Keratinocyte (primary cell): Measurements from ENCODE around the gene ZNF521. TPM values are rescaled to one million over a fixed set of nuclear protein-coding genes. Genes with fewer than 3 reads are reported as not detected.

Source experiments
- DNase-seq: peaks from one replicate; pipeline ENCODE4 v3.0.0-alpha.2; 2011; ENCODE audit warnings: low read depth, missing footprints, low spot score
- FAIRE-seq: peaks from 2 replicates; lab custom pipeline; 2011; peaks lifted over from hg19 to GRCh38; lab: Jason Lieb, UNC
- H2AFZ ChIP-seq: 2 replicates; pipeline ENCODE4 v1.6.0; 2012; ENCODE audit warnings: low read length, control low read depth, inconsistent platforms; ENCODE audit not compliant: control insufficient read depth
- H3K27ac ChIP-seq: 2 replicates; pipeline ENCODE4 v1.5.1; 2011; ENCODE audit warnings: low read length; ENCODE audit not compliant: control insufficient read depth, insufficient read depth
- H3K27me3 ChIP-seq: 3 replicates; pipeline ENCODE4 v1.6.0; 2011; ENCODE audit warnings: low read length; ENCODE audit not compliant: control insufficient read depth, insufficient read depth; ENCODE audit errors: extremely low read depth
- H3K36me3 ChIP-seq, 2 experiments: 2 replicates in 1 of 2; 3 replicates in 1 of 2; pipeline ENCODE4 v1.5.1; 2011; ENCODE audit warnings: low read length in 2 of 2, mild to moderate bottlenecking in 1 of 2; ENCODE audit not compliant: control insufficient read depth in 2 of 2, insufficient read depth in 2 of 2; ENCODE audit errors: extremely low read depth in 1 of 2
- H3K4me1 ChIP-seq: 3 replicates; pipeline ENCODE4 v1.5.1; 2011; ENCODE audit warnings: low read length; ENCODE audit not compliant: control insufficient read depth, insufficient read depth; ENCODE audit errors: extremely low read depth
- H3K4me2 ChIP-seq: 3 replicates; pipeline ENCODE4 v1.6.0; 2011; ENCODE audit warnings: low read depth, low read length; ENCODE audit not compliant: control insufficient read depth, insufficient read depth; ENCODE audit errors: extremely low read depth
- H3K4me3 ChIP-seq, 3 experiments: fragments of 200-600 bp in 1 of 3; sonication (generic) in 1 of 3; 2 replicates in 2 of 3; 3 replicates in 1 of 3; pipeline ENCODE4 v1.5.1; 2011 to 2016; ENCODE audit warnings: low read length in 3 of 3, mild to moderate bottlenecking in 3 of 3, control low read depth in 2 of 3, inconsistent platforms in 1 of 3, low read depth in 1 of 3, mixed read lengths in 1 of 3, mixed run types in 1 of 3, moderate library complexity in 1 of 3; ENCODE audit not compliant: control insufficient read depth in 2 of 3, insufficient read depth in 2 of 3; ENCODE audit errors: extremely low read depth in 1 of 3
- H3K79me2 ChIP-seq: 2 replicates; pipeline ENCODE4 v1.6.0; 2012; ENCODE audit warnings: low read length; ENCODE audit not compliant: control insufficient read depth, insufficient read depth
- H3K9ac ChIP-seq: 3 replicates; pipeline ENCODE4 v1.6.0; 2011; ENCODE audit warnings: low read length; ENCODE audit not compliant: control insufficient read depth, insufficient read depth; ENCODE audit errors: extremely low read depth
- H3K9me1 ChIP-seq: 3 replicates; pipeline ENCODE4 v1.6.0; 2011; ENCODE audit warnings: low read length; ENCODE audit not compliant: control insufficient read depth, insufficient read depth; ENCODE audit errors: extremely low read depth
- H3K9me3 ChIP-seq: 2 replicates; pipeline ENCODE4 v1.5.1; 2012; ENCODE audit warnings: low read depth, low read length; ENCODE audit not compliant: control insufficient read depth
- H4K20me1 ChIP-seq: 3 replicates; pipeline ENCODE4 v1.6.0; 2011; ENCODE audit warnings: low read length; ENCODE audit not compliant: control insufficient read depth, insufficient read depth; ENCODE audit errors: extremely low read depth
- EZH2 ChIP-seq: IDR thresholded peaks from one replicate; pipeline ENCODE4 v1.6.1; 2012; ENCODE audit warnings: inconsistent platforms, mild to moderate bottlenecking, low read length, moderate library complexity
- dilution Hi-C: fragments of 300-500 bp; cut with MboI; formaldehyde crosslinking; loops from one replicate; pipeline ENCODE4 v1.7.0; 2020; ENCODE audit warnings: low sequenced_read_pairs; ENCODE audit not compliant: extremely low pct_ligation_motif_present
- polyA plus RNA-seq, 5 experiments: library from polyadenylated mRNA; depleted of rRNA in 3 of 5; stranded (reverse) in 3 of 5; stranded (forward) in 1 of 5; unstranded in 1 of 5; fragments of >200 nt; gene quantifications; 1 replicate in 1 of 5; 2 replicates in 3 of 5; 3 replicates in 1 of 5; pipeline versions ENCODE4 v1.2.1 to v1.2.3, GENCODE V29; 2011 to 2012; ENCODE audit warnings: missing spikeins in 2 of 5, low read depth in 1 of 5, low replicate concordance in 1 of 5
- TF ChIP-seq, protein P1 (sequence below), 3 experiments: IDR thresholded peaks in 1 of 3; conservative IDR thresholded peaks in 1 of 3; optimal IDR thresholded peaks in 1 of 3; 2 replicates in 2 of 3; 3 replicates in 1 of 3; pipeline versions ENCODE3 to v1.5.1; 2011; ENCODE audit warnings: low read length in 3 of 3, mild to moderate bottlenecking in 3 of 3, moderate library complexity in 2 of 3, control low read depth in 1 of 3, inconsistent platforms in 1 of 3; ENCODE audit not compliant: insufficient read depth in 2 of 3; ENCODE audit errors: extremely low read depth in 1 of 3

Gene ZNF521
- polyA plus RNA-seq, 1 donor (not counting 4 experiments of a cell fraction or from before 2014, with no cell fraction given) = 0.07 TPM

DNA sequence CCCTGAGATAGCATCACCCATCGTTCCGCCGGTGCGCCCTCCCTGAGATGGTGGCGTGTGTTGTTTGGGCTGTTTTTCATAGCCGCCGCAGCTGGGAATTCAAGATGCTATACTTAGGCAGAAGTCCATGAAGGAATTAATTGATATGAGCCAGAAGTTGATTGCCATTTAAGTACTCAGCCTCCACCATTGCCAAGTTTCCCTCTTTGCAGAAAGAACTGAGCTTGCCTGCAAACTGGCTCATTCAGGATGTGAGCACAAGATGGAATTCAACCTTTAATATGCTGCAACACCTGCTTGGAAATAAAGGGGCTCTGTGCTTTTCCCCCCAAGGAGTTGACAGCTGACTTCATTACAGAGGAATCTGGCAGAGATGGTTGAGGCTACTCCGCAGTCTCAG is 295.5 kb downstream of the ZNF521 start:
- DNase-seq (no peak), FAIRE-seq (no peak)
- Histone ChIP-seq H3K36me3 (no peaks in the 10 kb centered on the region), H3K4me3 (no peak overlapping the region), H3K27me3 (no peaks in the 10 kb centered on the region), H3K9ac (no peak overlapping the region), H3K9me1 (no peaks in the 10 kb centered on the region), H3K4me1 (peaks cover 7% of the 10 kb centered on the region), H2AFZ (no peak overlapping the region), H3K79me2 (no peaks in the 10 kb centered on the region), H3K4me2 (no peak overlapping the region), H3K9me3 (no peaks in the 10 kb centered on the region), H4K20me1 (no peaks in the 10 kb centered on the region), H3K27ac (no peak overlapping the region)
- dilution Hi-C loops = no loop called here
- TF ChIP-seq EZH2 = no peak
- TF ChIP-seq, protein P1, sequence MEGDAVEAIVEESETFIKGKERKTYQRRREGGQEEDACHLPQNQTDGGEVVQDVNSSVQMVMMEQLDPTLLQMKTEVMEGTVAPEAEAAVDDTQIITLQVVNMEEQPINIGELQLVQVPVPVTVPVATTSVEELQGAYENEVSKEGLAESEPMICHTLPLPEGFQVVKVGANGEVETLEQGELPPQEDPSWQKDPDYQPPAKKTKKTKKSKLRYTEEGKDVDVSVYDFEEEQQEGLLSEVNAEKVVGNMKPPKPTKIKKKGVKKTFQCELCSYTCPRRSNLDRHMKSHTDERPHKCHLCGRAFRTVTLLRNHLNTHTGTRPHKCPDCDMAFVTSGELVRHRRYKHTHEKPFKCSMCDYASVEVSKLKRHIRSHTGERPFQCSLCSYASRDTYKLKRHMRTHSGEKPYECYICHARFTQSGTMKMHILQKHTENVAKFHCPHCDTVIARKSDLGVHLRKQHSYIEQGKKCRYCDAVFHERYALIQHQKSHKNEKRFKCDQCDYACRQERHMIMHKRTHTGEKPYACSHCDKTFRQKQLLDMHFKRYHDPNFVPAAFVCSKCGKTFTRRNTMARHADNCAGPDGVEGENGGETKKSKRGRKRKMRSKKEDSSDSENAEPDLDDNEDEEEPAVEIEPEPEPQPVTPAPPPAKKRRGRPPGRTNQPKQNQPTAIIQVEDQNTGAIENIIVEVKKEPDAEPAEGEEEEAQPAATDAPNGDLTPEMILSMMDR (optimal IDR thresholded peaks at IDR 0.05 in 1 of 3, IDR thresholded peaks at IDR 0.05 in 1 of 3, conservative IDR thresholded peaks at IDR 0.05 in 1 of 3; ENCODE audit: extremely low read depth in 1 of 3, insufficient read depth in 2 of 3, low read length in 3 of 3) = no peak

DNA sequence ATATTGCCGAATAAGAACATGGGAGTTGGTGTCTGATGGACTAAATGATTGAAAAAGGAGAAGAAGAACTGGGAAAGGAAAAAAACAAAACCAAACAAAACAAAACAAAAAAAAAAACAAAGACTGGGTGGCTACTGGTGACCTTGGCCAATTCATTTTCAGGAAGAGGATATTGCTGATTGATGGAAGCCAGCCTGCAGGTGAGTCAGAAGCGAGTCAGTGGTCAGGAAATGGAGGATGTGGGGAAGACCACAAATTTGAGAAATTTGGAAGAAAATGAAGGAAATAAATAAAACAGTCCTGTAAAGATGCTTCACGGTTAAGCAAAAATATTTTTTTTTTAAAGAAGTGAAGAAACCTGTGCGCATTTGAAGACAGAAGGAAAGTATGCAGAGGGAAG is 296.9 kb downstream of the ZNF521 start:
- no peak overlapping the region for H3K9ac ChIP-seq
- DNase-seq (no peak), FAIRE-seq (no peak)
- H3K4me2 ChIP-seq = no peak overlapping the region
- H3K4me3 ChIP-seq = no peak overlapping the region
- TF ChIP-seq, protein P1 (optimal IDR thresholded peaks at IDR 0.05 in 1 of 3, IDR thresholded peaks at IDR 0.05 in 1 of 3, conservative IDR thresholded peaks at IDR 0.05 in 1 of 3; ENCODE audit: extremely low read depth in 1 of 3, insufficient read depth in 2 of 3, low read length in 3 of 3) = no peak
- no peak for TF ChIP-seq EZH2
- dilution Hi-C loops = no loop called here
- no peaks in the 10 kb centered on the region for H3K9me1 ChIP-seq
- H3K79me2 ChIP-seq = no peaks in the 10 kb centered on the region
- H3K4me1 ChIP-seq = peaks cover 7% of the 10 kb centered on the region
- H3K9me3 ChIP-seq = no peaks in the 10 kb centered on the region
- H3K36me3 ChIP-seq = no peaks in the 10 kb centered on the region
- H3K27me3 ChIP-seq = no peaks in the 10 kb centered on the region
- H2AFZ ChIP-seq = no peak overlapping the region
- H4K20me1 ChIP-seq = no peaks in the 10 kb centered on the region
- no peak overlapping the region for H3K27ac ChIP-seq
